SU-DHL-6 (cell line): ENCODE data around the gene ABCB9.

Source experiments
- H2AFZ ChIP-seq: fragments of 200-600 bp; sonication (generic); 2 replicates; pipeline ENCODE4 v1.6.1; 2014; ENCODE audit warnings: low read depth, mild to moderate bottlenecking, moderate library complexity, mixed read lengths, antibody characterized with exemption, low read length; ENCODE audit not compliant: severe bottlenecking
- H3F3A ChIP-seq: fragments of 200-600 bp; shearing (Covaris generic); 2 replicates; pipeline ENCODE4 v1.6.0; 2016; ENCODE audit warnings: antibody characterized with exemption, mild to moderate bottlenecking; ENCODE audit not compliant: insufficient read depth
- H3K27ac ChIP-seq: fragments of 200-600 bp; sonication (generic); 2 replicates; pipeline ENCODE4 v1.5.1; 2016; ENCODE audit warnings: low read depth, mild to moderate bottlenecking, low read length, moderate library complexity, mixed read lengths
- H3K27me3 ChIP-seq: fragments of 200-600 bp; sonication (generic), shearing (Covaris generic); 2 replicates; pipeline ENCODE4 v1.6.0; 2014; ENCODE audit warnings: mild to moderate bottlenecking, low read length
- H3K36me3 ChIP-seq: fragments of 200-600 bp; sonication (generic); 2 replicates; pipeline ENCODE4 v1.6.1; 2014; ENCODE audit warnings: mild to moderate bottlenecking, low read length, mixed read lengths
- H3K4me2 ChIP-seq: fragments of 300-600, 200-600 bp; shearing (Covaris generic), sonication (generic); 2 replicates; pipeline ENCODE4 v1.6.0; 2014; ENCODE audit warnings: low read length, low read depth, mild to moderate bottlenecking; ENCODE audit not compliant: poor library complexity, severe bottlenecking
- H3K4me3 ChIP-seq: fragments of 200-600 bp; sonication (generic); 2 replicates; pipeline ENCODE4 v1.5.1; 2014; ENCODE audit warnings: antibody characterized with exemption, low read length, mild to moderate bottlenecking, mixed read lengths; ENCODE audit not compliant: insufficient read depth, poor library complexity, severe bottlenecking
- H3K79me2 ChIP-seq: fragments of 200-600 bp; sonication (generic); 2 replicates; pipeline ENCODE4 v1.6.1; 2014; ENCODE audit warnings: mild to moderate bottlenecking, low read length, moderate library complexity; ENCODE audit not compliant: insufficient read depth
- H3K9ac ChIP-seq: fragments of 200-600 bp; sonication (generic); 2 replicates; pipeline ENCODE4 v1.7.0; 2014; ENCODE audit warnings: mild to moderate bottlenecking, low read length
- H3K9me2 ChIP-seq: fragments of 200-600 bp; sonication (generic); replicated peaks from 2 replicates; pipeline ENCODE4 v1.6.1; 2014; ENCODE audit warnings: low read length; ENCODE audit not compliant: insufficient read depth
- H3K9me3 ChIP-seq: fragments of 200-600 bp; sonication (generic); 2 replicates; pipeline ENCODE4 v1.6.1; 2014; ENCODE audit warnings: low read length, mixed read lengths; ENCODE audit not compliant: insufficient read depth
- H4K20me1 ChIP-seq: fragments of 200-600 bp; sonication (generic); 2 replicates; pipeline ENCODE4 v1.6.1; 2014; ENCODE audit warnings: low read depth, mild to moderate bottlenecking, antibody characterized with exemption, low read length, moderate library complexity, mixed read lengths
- CTCF ChIP-seq: fragments of 200-600 bp; sonication (generic); IDR thresholded peaks from one replicate; pipeline ENCODE4 v1.5.1; 2017; ENCODE audit warnings: antibody characterized with exemption, mild to moderate bottlenecking, low read length, moderate library complexity; ENCODE audit not compliant: insufficient read depth, poor library complexity, severe bottlenecking
- EZH2phosphoT487 ChIP-seq: fragments of 200-600 bp; sonication (generic), shearing (Covaris generic); conservative IDR thresholded peaks from 2 replicates; pipeline ENCODE4 v1.6.1; 2018; ENCODE audit warnings: mild to moderate bottlenecking, antibody characterized with exemption, low read length, moderate library complexity, mixed read lengths

The ABCB9 gene

DNA sequence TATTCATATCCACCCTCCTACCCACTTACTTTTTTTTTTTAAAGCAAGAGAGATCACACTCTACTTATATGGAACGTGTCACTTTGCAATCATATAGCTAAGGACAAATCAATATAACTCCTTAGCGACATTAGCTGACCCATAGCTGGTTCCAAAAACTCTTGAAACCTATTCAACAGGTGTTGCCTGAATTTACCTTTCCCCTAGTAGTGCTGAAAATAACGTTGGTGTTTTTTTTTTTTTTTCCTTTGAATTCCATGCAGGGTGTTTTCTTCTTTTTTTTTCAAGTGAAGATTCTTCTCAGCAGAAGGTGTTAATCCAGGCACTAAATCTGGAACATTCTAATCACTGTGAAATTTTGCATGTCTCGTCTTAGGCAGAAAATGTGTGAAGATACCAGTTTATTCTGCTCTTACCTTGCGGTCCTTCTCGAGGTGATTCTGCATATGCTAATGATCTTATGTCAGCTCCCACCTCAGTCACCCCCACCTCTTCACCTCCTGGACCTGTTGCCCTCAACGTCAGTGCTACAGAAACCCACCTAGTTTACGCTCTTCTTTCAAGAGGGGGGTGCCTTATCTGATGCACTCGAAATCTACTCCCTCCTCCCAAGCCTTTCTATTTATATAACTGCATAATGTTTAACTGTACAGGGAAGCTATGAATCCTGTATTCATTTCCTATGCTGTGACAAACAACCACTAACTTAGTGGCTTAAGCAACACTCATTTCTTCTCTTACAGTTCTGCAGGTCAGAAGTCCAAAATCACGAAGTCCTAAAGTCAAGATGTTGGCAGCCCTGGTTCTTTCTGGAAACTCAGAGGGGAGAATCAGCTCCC lies 63.2 kb downstream of the ABCB9 start:
- no peaks in the 10 kb centered on the region for H3K27me3 ChIP-seq
- no peaks in the 10 kb centered on the region for H3K79me2 ChIP-seq
- H3K9me2 ChIP-seq = no peaks in the 10 kb centered on the region
- no peak overlapping the region for H2AFZ ChIP-seq
- no peak overlapping the region for H3K27ac ChIP-seq
- no peak overlapping the region for H3K4me3 ChIP-seq
- TF ChIP-seq EZH2phosphoT487 (no peak), CTCF (no peak)
- no peaks in the 10 kb centered on the region for H3F3A ChIP-seq
- H4K20me1 ChIP-seq = no peaks in the 10 kb centered on the region
- H3K36me3 ChIP-seq = no peaks in the 10 kb centered on the region
- H3K9ac ChIP-seq = no peak overlapping the region
- H3K9me3 ChIP-seq = no peaks in the 10 kb centered on the region
- H3K4me2 ChIP-seq = no peak overlapping the region

DNA sequence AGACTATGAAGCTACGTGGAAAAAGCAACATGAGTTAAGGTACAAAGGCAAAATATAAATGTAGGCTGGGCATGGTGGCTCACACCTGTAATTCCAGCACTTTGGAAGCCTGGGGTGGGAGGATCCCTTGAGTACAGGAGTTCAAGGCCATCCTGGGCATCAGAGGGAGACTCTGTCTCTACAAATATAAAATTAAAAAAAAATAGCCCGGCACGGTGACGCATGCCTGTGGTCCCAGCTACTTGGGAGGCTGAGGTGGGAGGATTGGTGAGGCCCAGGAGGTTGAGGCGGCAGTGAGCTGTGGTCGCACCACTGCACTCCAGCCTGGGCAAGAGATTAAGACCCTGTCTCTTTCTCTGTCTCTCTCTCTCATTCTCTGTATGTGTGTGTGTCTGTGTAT lies 66.4 kb downstream of the ABCB9 start:
- no peaks in the 10 kb centered on the region for H4K20me1 ChIP-seq
- H3K9me3 ChIP-seq = no peaks in the 10 kb centered on the region
- no peaks in the 10 kb centered on the region for H3F3A ChIP-seq
- no peak overlapping the region for H3K9ac ChIP-seq
- no peaks in the 10 kb centered on the region for H3K36me3 ChIP-seq
- no peak overlapping the region for H3K4me3 ChIP-seq
- H3K27me3 ChIP-seq = no peaks in the 10 kb centered on the region
- no peak overlapping the region for H3K27ac ChIP-seq
- H3K4me2 ChIP-seq = no peak overlapping the region
- H2AFZ ChIP-seq = no peak overlapping the region
- no peaks in the 10 kb centered on the region for H3K9me2 ChIP-seq
- no peaks in the 10 kb centered on the region for H3K79me2 ChIP-seq
- TF ChIP-seq EZH2phosphoT487 = no peak
- no peak for TF ChIP-seq CTCF

- H3K4me2 ChIP-seq = no peak overlapping the region
- H3K9ac ChIP-seq = no peak overlapping the region
- no peaks in the 10 kb centered on the region for H3K27me3 ChIP-seq
- no peaks in the 10 kb centered on the region for H4K20me1 ChIP-seq
- H3K27ac ChIP-seq = no peak overlapping the region
- no peaks in the 10 kb centered on the region for H3K79me2 ChIP-seq
- H3K9me3 ChIP-seq = no peaks in the 10 kb centered on the region
- no peaks in the 10 kb centered on the region for H3K36me3 ChIP-seq
- no peak overlapping the region for H3K4me3 ChIP-seq
- TF ChIP-seq CTCF (no peak), EZH2phosphoT487 (no peak)
- no peak overlapping the region for H2AFZ ChIP-seq
- H3F3A ChIP-seq = no peaks in the 10 kb centered on the region
- H3K9me2 ChIP-seq = no peaks in the 10 kb centered on the region
Measured at GRCh38 chr12:122896662-122897061, 69.6 kb downstream of the ABCB9 start.
